Adrenal gland (tissue), 12 donors: ENCODE measurements around the gene FAM236C. TPM values are rescaled to one million over a fixed set of nuclear protein-coding genes. Genes with fewer than 3 reads are reported as not detected.
"Not testable (repeated sequence)": the region's sequence is repeated elsewhere in the genome, so short reads cannot be mapped to it uniquely, and the experiment has no call there.

ENCODE experiments used
- DNase-seq, 7 donors: peaks; one replicate each; pipeline ENCODE4 v3.0.0-alpha.2; 2019 to 2020
- H3K27ac ChIP-seq, 5 donors: fragments of 200-600 bp; sonication (generic) in 4 of 5; 1 replicate in 3 of 5; 2 replicates in 2 of 5; pipeline versions ENCODE4 v1.5.1 to v1.8.0; 2016 to 2020; ENCODE audit warnings: mild to moderate bottlenecking in 1 of 5
- H3K27me3 ChIP-seq: fragments of 200-600 bp; 2 replicates; pipeline ENCODE4 v1.8.0; 2021
- H3K36me3 ChIP-seq, 2 donors: fragments of 200-600 bp; replicated peaks in 1 of 2; 1 replicate in 1 of 2; 2 replicates in 1 of 2; pipeline versions ENCODE4 v1.5.1 to v1.8.0; 2018 to 2022
- H3K4me1 ChIP-seq, 2 donors: fragments of 200-600 bp; replicated peaks in 1 of 2; 1 replicate in 1 of 2; 2 replicates in 1 of 2; pipeline versions ENCODE4 v1.5.1 to v1.8.0; 2018 to 2021
- H3K4me3 ChIP-seq, 4 donors: fragments of 200-600 bp; sonication (generic) in 3 of 4; one replicate each; pipeline ENCODE4 v1.5.1; 2016 to 2018
- H3K9me3 ChIP-seq, 3 donors: fragments of 200-600 bp; sonication (generic) in 1 of 3; replicated peaks in 1 of 3; 1 replicate in 2 of 3; 2 replicates in 1 of 3; pipeline versions ENCODE4 v1.5.1 to v1.8.0; 2016 to 2021
- WGBS, 4 donors: extraction: QIAGEN DNeasy Blood & Tissue Kit in 2 of 4; methylation state at CpG; one replicate each; pipeline versions ENCODE4 v1.1.5 to v1.1.7; 2013 to 2017; 5-methylcytosine and 5-hydroxymethylcytosine counted together
- intact Hi-C, 2 donors: fragments of 100-400 bp; cut with DNase I; formaldehyde crosslinking; loops; one replicate each; pipeline versions ENCODE4 v1.14.1 to v1.15.0; 2022 to 2023
- polyA plus RNA-seq, 3 donors: library from polyadenylated mRNA; stranded (reverse); fragments of 200-250 nt in 2 of 3; fragments of 350-450 nt in 1 of 3; fragmentation: Illumina TruSeq in 1 of 3; extraction: RNeasy Lipid Tissue Mini Kit (QIAGEN cat#74804) in 1 of 3; gene quantifications; one replicate each; pipeline ENCODE4 v1.2.3, GENCODE V29; 2013 to 2014
- total RNA-seq, 9 donors: library from RNA; depleted of rRNA in 4 of 9; stranded (reverse); fragments of >200 nt in 4 of 9; fragments of 120-200 nt in 1 of 9; fragmentation: NEBNext Ultra II Directional in 1 of 9; extraction: Animal tissue kit (Norgen Biotek cat#: 25700) in 1 of 9; gene quantifications; one replicate each; pipeline versions ENCODE4 v1.1.0 to v1.2.4, GENCODE V29; 2013 to 2023
- donor health status: healthy with polysubstance abuse.
- donor health status: Bipolar disorder and iron deficiency.
- donor health status: DM: yes; HTN: yes; CAD: no.
- donor health status: DM: no; HTN: no; CAD: no.
- donor health status: DM: no; HTN: no; CAD: no.
- donor health status: DM: yes; HTN: yes; CAD: no.

Gene FAM236C
- total and polyA plus RNA-seq, 12 donors, result not detected

DNA sequence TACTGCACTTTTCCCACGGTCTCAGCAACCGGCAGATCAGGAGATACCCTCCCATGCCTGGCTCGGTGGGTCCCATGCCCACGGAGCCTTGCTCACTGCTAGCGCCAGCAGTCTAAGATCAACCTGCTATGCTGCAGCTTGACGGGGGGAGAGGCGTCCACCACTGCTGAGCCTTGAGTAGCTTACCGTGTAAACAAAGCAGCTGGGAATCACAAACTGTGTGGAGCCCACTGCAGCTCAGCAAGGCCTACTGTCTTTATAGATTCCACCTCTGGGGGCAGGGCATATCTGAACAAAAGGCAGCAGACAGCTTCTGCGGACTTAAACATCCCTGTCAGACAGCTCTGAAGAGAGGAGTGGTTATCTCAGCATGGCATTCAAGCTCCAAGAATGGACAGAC is 47.6 kb downstream of the FAM236C start:
- H3K27me3 ChIP-seq, H3K9me3 ChIP-seq, H3K27ac ChIP-seq, H3K4me1 ChIP-seq, H3K4me3 ChIP-seq, H3K36me3 ChIP-seq, intact Hi-C loops, DNase-seq: not testable (repeated sequence)
- no CpG with 5 or more reads among the region's 9 CpGs for WGBS, 4 donors

Other genes with a start within 250 kb of the FAM236C start
- gene PHKA1, start 198.3 kb upstream of the FAM236C start, total RNA-seq, result 10 to 100 TPM; 18.5 to 46.4 (median 40.5) TPM
- gene PHKA1, start 198.3 kb upstream of the FAM236C start, polyA plus RNA-seq, result 10 to 100 TPM; 11.8 to 22.6 (median 11.9) TPM
- 1 to 10 TPM in 1 of 9 donors, under 1 TPM in 4, not detected in 4; 0.28 to 1.3 (median 0.42) TPM for gene DMRTC1B, start 135.7 kb upstream of the FAM236C start, total RNA-seq
- 1 to 10 TPM in 1 of 3 donors, under 1 TPM in 2; 0.67 to 2.3 (median 0.80) TPM for gene DMRTC1B, start 135.7 kb upstream of the FAM236C start, polyA plus RNA-seq
- not detected for gene FAM236B, start 130.0 kb upstream of the FAM236C start, total RNA-seq
- not detected for gene FAM236B, start 130.0 kb upstream of the FAM236C start, polyA plus RNA-seq
- not detected for gene FAM236D, start 104.4 kb upstream of the FAM236C start, total RNA-seq
- not detected for gene FAM236D, start 104.4 kb upstream of the FAM236C start, polyA plus RNA-seq
- not detected for gene FAM236A, start 25.6 kb downstream of the FAM236C start, total RNA-seq
- not detected for gene FAM236A, start 25.6 kb downstream of the FAM236C start, polyA plus RNA-seq
- gene DMRTC1, start 31.2 kb downstream of the FAM236C start, total RNA-seq, result 1 to 10 TPM in 1 of 9 donors, under 1 TPM in 5, not detected in 3; 0.11 to 1.3 (median 0.32) TPM
- under 1 TPM in 2 of 3 donors, not detected in 1; 0.03 to 0.46 TPM for gene DMRTC1, start 31.2 kb downstream of the FAM236C start, polyA plus RNA-seq
- gene PABPC1L2B, start 90.3 kb downstream of the FAM236C start, total RNA-seq, result 1 to 10 TPM in 1 of 9 donors, under 1 TPM in 2, not detected in 6; 0.11 to 1.8 (median 0.41) TPM
- under 1 TPM; 0.03 to 0.42 (median 0.32) TPM for gene PABPC1L2B, start 90.3 kb downstream of the FAM236C start, polyA plus RNA-seq
- gene PABPC1L2A, start 166.9 kb downstream of the FAM236C start, total RNA-seq, result 1 to 10 TPM in 1 of 9 donors, under 1 TPM in 1, not detected in 7; 0.69 to 1.1 TPM
- 1 to 10 TPM in 1 of 3 donors, under 1 TPM in 2; 0.17 to 1.1 (median 0.32) TPM for gene PABPC1L2A, start 166.9 kb downstream of the FAM236C start, polyA plus RNA-seq